ENCODE measurements around the gene PRKAA1.
A peak's percentile ranks its signal among the peaks of the same experiment; 100 is the strongest.
"Not testable (repeated sequence)": the region's sequence is repeated elsewhere in the genome, so short reads cannot be mapped to it uniquely, and the experiment has no call there.

Gene PRKAA1

DNA sequence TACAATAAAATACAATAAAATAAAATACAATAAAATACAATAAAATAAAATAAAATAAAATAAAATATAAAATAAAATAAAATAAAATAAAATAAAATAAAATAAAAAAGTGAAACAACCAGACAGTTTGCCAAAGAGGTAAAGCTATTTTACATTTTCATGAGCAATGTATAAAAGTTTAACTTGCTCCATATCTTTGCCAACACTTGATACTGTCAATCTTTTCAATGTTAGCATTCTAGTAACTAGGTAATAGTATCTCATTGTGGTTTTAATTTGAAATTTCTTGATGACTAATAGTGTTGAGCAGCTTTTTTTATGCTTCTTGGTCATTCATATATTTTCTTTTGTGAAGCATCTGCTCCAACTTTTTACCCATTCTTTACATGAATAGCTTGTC lies 59.7 kb downstream of the PRKAA1 start:
- no peak for DNase-seq (ENCODE audit: low read depth)
- H3K4me3 ChIP-seq (ENCODE audit: low read length): no peak overlapping the region
- no peak for TF ChIP-seq CTCF (IDR thresholded peaks at IDR 0.05; ENCODE audit: insufficient read depth, low read depth, low read length, missing control alignments)

DNA sequence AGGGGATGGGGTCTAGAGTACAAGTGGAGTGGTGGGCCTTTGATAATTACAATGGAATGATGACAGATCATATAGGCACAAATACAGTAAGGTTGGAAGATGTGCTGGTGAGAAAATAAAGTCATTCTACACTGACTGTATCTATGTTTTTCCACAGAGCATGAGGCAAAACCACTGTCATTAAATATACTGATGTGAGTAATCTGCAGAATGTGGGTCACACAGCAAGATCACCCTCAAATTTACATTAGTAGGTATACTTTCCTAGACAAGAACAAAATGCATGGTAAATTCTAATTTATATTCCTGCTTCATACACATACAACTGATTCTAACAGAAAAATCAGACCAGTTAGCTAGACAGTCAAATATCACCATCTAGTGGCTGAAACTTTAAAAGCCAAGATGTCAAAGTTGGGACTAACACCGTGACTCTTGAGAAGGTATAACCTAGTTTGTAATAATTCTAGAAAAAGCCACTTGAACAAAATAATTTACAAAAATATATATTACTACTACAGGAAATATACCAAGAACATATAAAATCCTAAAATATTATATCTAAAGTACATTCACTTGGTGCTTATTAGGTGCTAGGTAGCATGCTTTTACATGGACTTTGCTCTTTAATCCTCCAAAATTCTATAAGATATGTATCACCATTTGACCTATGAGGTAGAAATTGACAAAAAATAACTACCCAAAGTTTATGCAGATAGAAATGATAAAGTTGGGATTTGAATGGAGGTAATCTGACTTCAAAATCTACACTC lies 61.9 kb downstream of the PRKAA1 start:
- no peak overlapping the region for H3K4me3 ChIP-seq (ENCODE audit: low read length)
- DNase-seq (ENCODE audit: low read depth): peak; percentile 63
- TF ChIP-seq CTCF (IDR thresholded peaks at IDR 0.05; ENCODE audit: insufficient read depth, low read depth, low read length, missing control alignments): peak; percentile 65

GRCh38 chr5:40735609-40736008 lies 62.6 kb downstream of the PRKAA1 start:
- H3K4me3 ChIP-seq (ENCODE audit: low read length): no peak overlapping the region
- TF ChIP-seq CTCF (IDR thresholded peaks at IDR 0.05; ENCODE audit: insufficient read depth, low read depth, low read length, missing control alignments): no peak
- DNase-seq (ENCODE audit: low read depth): no peak

- no peak for DNase-seq (ENCODE audit: low read depth)
- no peak for TF ChIP-seq CTCF (IDR thresholded peaks at IDR 0.05; ENCODE audit: insufficient read depth, low read depth, low read length, missing control alignments)
- H3K4me3 ChIP-seq (ENCODE audit: low read length): no peak overlapping the region
Observed at GRCh38 chr5:40734986-40735385, 63.2 kb downstream of the PRKAA1 start.

GRCh38 chr5:40733879-40734563 lies 64.2 kb downstream of the PRKAA1 start:
- H3K4me3 ChIP-seq (ENCODE audit: low read length): no peak overlapping the region
- DNase-seq (ENCODE audit: low read depth): no peak
- no peak for TF ChIP-seq CTCF (IDR thresholded peaks at IDR 0.05; ENCODE audit: insufficient read depth, low read depth, low read length, missing control alignments)

DNA sequence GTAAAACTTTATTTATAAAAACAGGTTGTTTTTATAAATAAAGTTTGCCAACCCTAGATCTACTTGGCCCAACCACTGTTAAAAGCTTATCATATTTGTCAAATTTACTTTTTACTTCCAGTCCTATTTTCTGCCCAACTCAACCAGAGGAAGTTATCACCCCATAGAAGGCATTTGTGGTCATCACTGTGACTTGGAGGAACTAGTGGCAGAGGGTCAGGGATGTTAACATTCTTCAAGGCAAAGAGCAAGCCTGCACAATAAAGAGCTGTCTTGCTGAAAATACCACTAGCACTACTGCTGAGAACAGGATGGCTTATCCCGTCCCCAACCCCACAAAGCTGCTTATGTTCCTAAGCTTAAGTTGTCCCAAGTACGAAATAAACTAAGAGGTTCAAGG lies 64.7 kb downstream of the PRKAA1 start:
- no peak overlapping the region for H3K4me3 ChIP-seq (ENCODE audit: low read length)
- no peak for DNase-seq (ENCODE audit: low read depth)
- TF ChIP-seq CTCF (IDR thresholded peaks at IDR 0.05; ENCODE audit: insufficient read depth, low read depth, low read length, missing control alignments): no peak

- not testable (repeated sequence) for DNase-seq (ENCODE audit: low read depth); H3K4me3 ChIP-seq (ENCODE audit: low read length)
Observed at GRCh38 chr5:40722497-40722911, 75.7 kb downstream of the PRKAA1 start.
